Measurements from ENCODE around the gene NLRX1.

NLRX1 gene

GRCh38 chr11:119229741-119230140 is 61.2 kb downstream of the NLRX1 start:
- Mint-ChIP-seq H3K36me3 (ENCODE audit: low read depth) (peaks cover 46% of the 10 kb centered on the region), H3K9me3 (no peaks in the 10 kb centered on the region), H3K4me3 (no peak overlapping the region), H3K27me3 (no peaks in the 10 kb centered on the region), H3K27ac (no peak overlapping the region), H3K4me1 (ENCODE audit: low read depth) (peaks cover 48% of the 10 kb centered on the region)
- no peak for DNase-seq

Data from activated T-cell treated with anti-CD3 and anti-CD28 coated beads, Interleukin-2, amount 50 U/mL, for 24 hours (primary cell).